AG10803 (cell line): ENCODE results near the gene NUP93.

Experiments
- DNase-seq: peaks from one replicate; pipeline ENCODE4 v3.0.0; 2010; ENCODE audit warnings: low read depth
- H3K4me3 ChIP-seq: 2 replicates; pipeline ENCODE4 v1.5.1; 2011; ENCODE audit warnings: mild to moderate bottlenecking, low read length, control low read depth
- CTCF ChIP-seq: conservative IDR thresholded peaks from 2 replicates; pipeline ENCODE4 v1.5.1; 2011; ENCODE audit warnings: mild to moderate bottlenecking, low read length, control low read depth, inconsistent platforms

Gene NUP93

GRCh38 chr16:56697456-56698155 lies 32.3 kb upstream of the NUP93 start:
- no peak for TF ChIP-seq CTCF
- DNase-seq = no peak

GRCh38 chr16:56700195-56700594 lies 29.7 kb upstream of the NUP93 start:
- H3K4me3 ChIP-seq = no peak overlapping the region
- TF ChIP-seq CTCF = no peak
- no peak for DNase-seq

More at GRCh38 chr16:56697456-56698155, 32.3 kb upstream of the NUP93 start:
- no peak overlapping the region for H3K4me3 ChIP-seq

- DNase-seq = no peak
- no peak overlapping the region for H3K4me3 ChIP-seq
- no peak for TF ChIP-seq CTCF
Observed at GRCh38 chr16:56700631-56701030, 29.3 kb upstream of the NUP93 start.

GRCh38 chr16:56701534-56701933 lies 28.4 kb upstream of the NUP93 start:
- no peak for TF ChIP-seq CTCF
- DNase-seq = no peak
- H3K4me3 ChIP-seq = no peak overlapping the region

- TF ChIP-seq CTCF = no peak
- no peak overlapping the region for H3K4me3 ChIP-seq
- no peak for DNase-seq
Observed at GRCh38 chr16:56702836-56703235, 27.1 kb upstream of the NUP93 start.

DNA sequence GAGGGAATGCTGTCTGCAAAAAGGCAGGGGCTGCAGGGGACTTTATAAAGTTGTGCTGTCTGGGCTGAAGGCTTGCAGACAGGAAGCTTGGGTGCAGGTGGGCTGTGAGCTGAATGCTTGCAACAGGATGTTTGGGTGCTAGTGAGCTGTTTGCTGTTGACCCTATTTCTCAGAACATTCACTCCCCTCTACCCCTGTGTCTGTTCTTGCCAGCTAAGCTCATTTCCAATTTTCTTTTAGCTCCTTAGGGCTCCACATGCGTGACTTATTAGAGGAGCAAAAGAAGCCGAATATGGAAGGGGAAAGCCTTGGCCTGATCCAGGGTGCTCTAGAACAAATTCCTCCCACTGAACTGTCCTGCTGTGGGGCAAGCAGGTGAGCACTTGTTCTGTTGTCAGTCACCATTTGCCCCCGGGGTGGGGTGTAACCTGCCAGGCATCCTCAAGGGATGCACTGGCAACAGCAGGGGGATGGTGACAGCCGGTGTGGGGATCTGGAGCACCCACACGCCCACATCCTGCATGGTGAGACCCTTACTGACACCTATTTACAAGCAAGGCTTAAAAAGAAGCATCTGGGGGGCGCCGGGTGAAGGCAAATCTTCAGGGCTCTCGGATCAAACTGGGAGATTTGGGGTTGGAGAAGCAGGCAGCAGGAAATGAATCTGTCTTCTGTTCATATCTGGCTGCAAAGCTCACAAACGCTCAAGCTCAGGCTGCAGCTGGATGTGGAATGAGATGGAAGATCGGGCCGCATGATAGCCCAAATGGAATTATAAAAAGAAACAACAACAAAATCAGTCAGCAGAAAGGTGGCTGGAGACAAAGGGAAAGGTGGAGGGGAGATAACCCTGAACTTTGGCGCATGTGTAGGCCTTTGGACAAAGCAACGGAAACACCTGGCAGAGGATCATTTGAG lies 21.1 kb upstream of the NUP93 start:
- H3K4me3 ChIP-seq = no peak overlapping the region
- TF ChIP-seq CTCF = no peak
- DNase-seq = no peak
